PC-9 (cell line): ENCODE measurements around the gene MET.

ENCODE experiments used
- EZH2 ChIP-seq: fragments of 200-600 bp; sonication (generic); IDR thresholded peaks from 2 replicates; pipeline ENCODE4 v1.8.0; 2017; ENCODE audit warnings: antibody characterized with exemption, low read depth
- TF ChIP-seq, protein P1 (sequence below): fragments of 200-600 bp; sonication (generic); conservative IDR thresholded peaks from 2 replicates; pipeline ENCODE4 v1.6.1; 2017; ENCODE audit warnings: mixed run types, antibody characterized with exemption, mild to moderate bottlenecking, moderate library complexity

GRCh38 chr7:116631676-116632075 lies 40.3 kb upstream of the MET start:
- TF ChIP-seq EZH2: no peak
- TF ChIP-seq, protein P1, sequence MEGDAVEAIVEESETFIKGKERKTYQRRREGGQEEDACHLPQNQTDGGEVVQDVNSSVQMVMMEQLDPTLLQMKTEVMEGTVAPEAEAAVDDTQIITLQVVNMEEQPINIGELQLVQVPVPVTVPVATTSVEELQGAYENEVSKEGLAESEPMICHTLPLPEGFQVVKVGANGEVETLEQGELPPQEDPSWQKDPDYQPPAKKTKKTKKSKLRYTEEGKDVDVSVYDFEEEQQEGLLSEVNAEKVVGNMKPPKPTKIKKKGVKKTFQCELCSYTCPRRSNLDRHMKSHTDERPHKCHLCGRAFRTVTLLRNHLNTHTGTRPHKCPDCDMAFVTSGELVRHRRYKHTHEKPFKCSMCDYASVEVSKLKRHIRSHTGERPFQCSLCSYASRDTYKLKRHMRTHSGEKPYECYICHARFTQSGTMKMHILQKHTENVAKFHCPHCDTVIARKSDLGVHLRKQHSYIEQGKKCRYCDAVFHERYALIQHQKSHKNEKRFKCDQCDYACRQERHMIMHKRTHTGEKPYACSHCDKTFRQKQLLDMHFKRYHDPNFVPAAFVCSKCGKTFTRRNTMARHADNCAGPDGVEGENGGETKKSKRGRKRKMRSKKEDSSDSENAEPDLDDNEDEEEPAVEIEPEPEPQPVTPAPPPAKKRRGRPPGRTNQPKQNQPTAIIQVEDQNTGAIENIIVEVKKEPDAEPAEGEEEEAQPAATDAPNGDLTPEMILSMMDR: no peak
